Omental fat pad (tissue), 4 donors: ENCODE data around the gene ITSN1. TPM values are rescaled to one million over a fixed set of nuclear protein-coding genes. Genes with fewer than 3 reads are reported as not detected.

Experiments
- ATAC-seq: fragments of 150-250 bp; one replicate; pipeline ENCODE4 v1.9.1; 2016; ENCODE audit warnings: mild to moderate bottlenecking, moderate library complexity; ENCODE audit not compliant: low FRiP score
- DNase-seq: peaks from one replicate; pipeline ENCODE4 v3.0.0-alpha.2; 2019; ENCODE audit warnings: low spot score
- total RNA-seq, 4 donors: library from RNA; depleted of rRNA; stranded (reverse); fragments of >200 nt; gene quantifications; one replicate each; pipeline ENCODE4 v1.1.0, GENCODE V29; 2016
- TF ChIP-seq, protein P1 (sequence below), 3 donors: fragments of 450-650 bp; IDR thresholded peaks; one replicate each; pipeline ENCODE4 v1.5.1; 2016 to 2017; ENCODE audit warnings: antibody characterized with exemption in 3 of 3, mild to moderate bottlenecking in 3 of 3, moderate library complexity in 2 of 3

Gene ITSN1
- total RNA-seq, 4 donors from 2014 or later, result 71.4 to 248 (median 151) TPM

DNA sequence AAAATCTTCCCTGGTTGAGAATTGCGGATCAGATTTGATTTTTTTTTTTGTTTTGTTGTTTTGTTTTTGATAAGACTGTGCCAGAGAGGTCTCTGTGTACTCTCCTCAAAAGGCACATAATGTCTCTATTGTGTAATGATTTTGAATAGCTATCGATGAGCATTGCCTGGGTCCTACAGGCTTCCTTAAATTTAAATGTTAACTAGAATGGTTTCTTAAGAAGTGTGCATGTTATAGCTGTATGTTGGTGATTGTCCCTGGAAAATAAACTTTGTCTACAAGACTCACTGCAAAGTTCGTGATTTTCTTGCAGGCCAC, 121.2 kb downstream of the ITSN1 start:
- TF ChIP-seq, protein P1, sequence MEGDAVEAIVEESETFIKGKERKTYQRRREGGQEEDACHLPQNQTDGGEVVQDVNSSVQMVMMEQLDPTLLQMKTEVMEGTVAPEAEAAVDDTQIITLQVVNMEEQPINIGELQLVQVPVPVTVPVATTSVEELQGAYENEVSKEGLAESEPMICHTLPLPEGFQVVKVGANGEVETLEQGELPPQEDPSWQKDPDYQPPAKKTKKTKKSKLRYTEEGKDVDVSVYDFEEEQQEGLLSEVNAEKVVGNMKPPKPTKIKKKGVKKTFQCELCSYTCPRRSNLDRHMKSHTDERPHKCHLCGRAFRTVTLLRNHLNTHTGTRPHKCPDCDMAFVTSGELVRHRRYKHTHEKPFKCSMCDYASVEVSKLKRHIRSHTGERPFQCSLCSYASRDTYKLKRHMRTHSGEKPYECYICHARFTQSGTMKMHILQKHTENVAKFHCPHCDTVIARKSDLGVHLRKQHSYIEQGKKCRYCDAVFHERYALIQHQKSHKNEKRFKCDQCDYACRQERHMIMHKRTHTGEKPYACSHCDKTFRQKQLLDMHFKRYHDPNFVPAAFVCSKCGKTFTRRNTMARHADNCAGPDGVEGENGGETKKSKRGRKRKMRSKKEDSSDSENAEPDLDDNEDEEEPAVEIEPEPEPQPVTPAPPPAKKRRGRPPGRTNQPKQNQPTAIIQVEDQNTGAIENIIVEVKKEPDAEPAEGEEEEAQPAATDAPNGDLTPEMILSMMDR (IDR thresholded peaks at IDR 0.05), result no peak
- ATAC-seq (no peak), DNase-seq (no peak)

DNA sequence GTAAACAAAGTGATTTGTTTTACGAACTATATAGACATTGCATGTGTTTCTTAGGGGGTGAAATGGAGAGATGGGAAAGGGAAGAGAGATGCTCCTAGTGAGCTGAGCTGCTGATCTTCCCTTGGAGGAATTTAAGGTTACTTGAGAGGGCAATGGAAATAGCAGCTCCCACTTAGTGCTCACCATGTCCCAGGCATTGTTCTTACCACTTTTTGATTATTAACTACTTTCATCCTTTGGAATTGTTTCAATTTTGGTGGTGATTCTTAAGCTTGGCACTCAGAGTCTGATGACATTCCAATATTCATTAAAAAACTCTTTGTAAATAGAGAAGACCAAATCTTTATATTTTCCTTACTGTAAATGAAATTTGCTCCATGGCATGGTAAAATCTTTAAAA, 124.9 kb downstream of the ITSN1 start:
- ATAC-seq (no peak), DNase-seq (no peak)
- TF ChIP-seq, protein P1 (IDR thresholded peaks at IDR 0.05), result no peak

DNA sequence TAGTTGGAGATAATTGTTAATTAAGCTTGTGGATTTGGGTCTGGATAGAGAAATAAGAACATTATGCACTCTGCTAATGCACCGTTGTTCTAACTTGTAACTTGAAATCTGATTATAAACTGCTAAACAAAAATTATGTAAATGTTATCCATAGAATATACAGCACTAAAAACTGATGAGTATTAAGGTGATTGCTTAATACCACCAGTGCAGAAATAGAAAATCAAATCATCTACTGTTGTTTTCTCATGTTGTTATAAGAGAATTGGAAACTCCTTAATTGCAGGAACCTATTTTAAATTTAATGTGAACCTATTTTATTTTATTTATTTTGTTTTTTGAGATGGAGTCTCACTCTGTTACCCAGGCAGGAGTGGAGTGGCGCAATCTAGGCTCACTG, 125.7 kb downstream of the ITSN1 start:
- ATAC-seq, result no peak
- TF ChIP-seq, protein P1 (IDR thresholded peaks at IDR 0.05), result no peak
- DNase-seq, result no peak

DNA sequence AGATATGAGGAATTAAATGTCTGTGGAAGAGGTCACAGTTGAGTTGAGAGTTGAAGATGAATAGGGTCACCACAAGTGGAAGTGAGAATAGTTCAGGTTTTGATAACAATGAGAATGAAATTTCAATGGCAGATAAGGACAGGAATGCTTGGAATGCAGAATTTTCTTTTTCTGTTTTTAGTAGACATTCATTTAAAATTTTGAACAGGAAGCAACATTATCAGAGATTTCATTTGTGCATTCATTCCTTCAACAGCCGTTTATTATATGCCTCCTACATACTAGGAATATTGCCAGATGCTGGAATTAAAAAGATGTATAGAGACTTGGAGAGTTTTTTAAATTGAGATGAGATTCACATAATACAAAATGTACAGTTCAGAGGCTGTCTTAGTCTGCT, 126.8 kb downstream of the ITSN1 start:
- DNase-seq (no peak), ATAC-seq (no peak)
- TF ChIP-seq, protein P1 (IDR thresholded peaks at IDR 0.05), result no peak

DNA sequence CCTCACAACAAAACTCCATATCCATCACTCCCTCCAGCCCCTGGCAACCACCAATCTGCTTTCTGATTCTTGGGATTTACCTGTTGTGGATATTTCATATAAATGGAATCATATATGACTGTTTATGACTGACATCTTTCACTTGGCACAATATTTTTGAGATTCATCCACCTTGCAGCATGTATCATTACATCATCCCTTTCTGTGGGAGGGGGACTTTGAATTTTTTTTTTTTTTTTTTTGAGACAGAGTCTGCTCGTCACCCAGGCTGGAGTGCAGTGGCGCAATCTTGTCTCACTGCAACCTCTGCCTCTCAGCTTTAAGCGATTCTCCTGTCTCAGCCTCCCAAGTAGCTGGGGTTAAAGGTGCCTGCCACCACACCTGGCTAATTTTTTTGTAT, 128.2 kb downstream of the ITSN1 start:
- DNase-seq (no peak), ATAC-seq (no peak)
- TF ChIP-seq, protein P1 (IDR thresholded peaks at IDR 0.05), result no peak

DNA sequence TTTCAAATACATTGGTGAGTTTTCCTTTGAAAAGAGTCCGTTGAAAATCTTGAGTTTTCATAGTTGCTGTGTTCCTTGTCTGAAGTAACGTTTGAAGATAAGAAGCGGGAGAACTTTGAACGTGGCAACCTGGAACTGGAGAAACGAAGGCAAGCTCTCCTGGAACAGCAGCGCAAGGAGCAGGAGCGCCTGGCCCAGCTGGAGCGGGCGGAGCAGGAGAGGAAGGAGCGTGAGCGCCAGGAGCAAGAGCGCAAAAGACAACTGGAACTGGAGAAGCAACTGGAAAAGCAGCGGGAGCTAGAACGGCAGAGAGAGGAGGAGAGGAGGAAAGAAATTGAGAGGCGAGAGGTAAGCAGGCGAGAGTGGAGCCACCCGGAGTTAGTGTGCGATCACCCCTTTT, 129.7 kb downstream of the ITSN1 start:
- no peak for ATAC-seq

DNA sequence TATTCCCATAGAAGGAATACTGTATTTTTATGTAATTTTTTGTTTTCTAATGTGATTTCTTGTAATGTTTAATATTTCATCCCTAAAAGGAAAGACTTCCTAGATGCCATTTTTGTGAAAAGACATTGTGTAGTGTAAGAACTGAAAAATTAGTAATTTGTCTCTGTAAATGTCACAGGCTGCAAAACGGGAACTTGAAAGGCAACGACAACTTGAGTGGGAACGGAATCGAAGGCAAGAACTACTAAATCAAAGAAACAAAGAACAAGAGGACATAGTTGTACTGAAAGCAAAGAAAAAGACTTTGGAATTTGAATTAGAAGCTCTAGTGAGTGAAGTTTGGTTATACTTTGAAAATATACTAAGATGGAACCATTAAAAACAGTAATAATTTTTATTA, 132.2 kb downstream of the ITSN1 start:
- ATAC-seq (no peak), DNase-seq (no peak)
- TF ChIP-seq, protein P1 (IDR thresholded peaks at IDR 0.05), result no peak

More for the DNA sequence above, 129.7 kb downstream of the ITSN1 start:
- DNase-seq, result no peak
- TF ChIP-seq, protein P1 (IDR thresholded peaks at IDR 0.05), result no peak
